Effector memory CD4-positive, alpha-beta T cell (primary cell): ENCODE data around the gene SDHAF3.
"Not testable (repeated sequence)": the region's sequence is repeated elsewhere in the genome, so short reads cannot be mapped to it uniquely, and the experiment has no call there.

Experiments
- DNase-seq, 3 donors: peaks; one replicate each; pipeline ENCODE4 v3.0.0-alpha.2; 2020
- H3K27ac ChIP-seq: 2 replicates; pipeline ENCODE4 v1.7.0; 2013; ENCODE audit warnings: mild to moderate bottlenecking, low read length, moderate library complexity; ENCODE audit not compliant: insufficient read depth, poor library complexity, severe bottlenecking
- H3K27me3 ChIP-seq: replicated peaks from 2 replicates; pipeline ENCODE4 v1.7.0; 2013; ENCODE audit warnings: mild to moderate bottlenecking, low read length; ENCODE audit not compliant: insufficient read depth, control insufficient read depth, poor library complexity, severe bottlenecking
- H3K36me3 ChIP-seq: 2 replicates; pipeline ENCODE4 v1.7.0; 2013; ENCODE audit warnings: mild to moderate bottlenecking, low read length, moderate library complexity; ENCODE audit not compliant: control insufficient read depth, insufficient read depth
- H3K4me1 ChIP-seq: 2 replicates; pipeline ENCODE4 v1.7.0; 2013; ENCODE audit warnings: low read length, mild to moderate bottlenecking; ENCODE audit not compliant: control insufficient read depth, insufficient read depth, poor library complexity, severe bottlenecking
- H3K4me3 ChIP-seq: 2 replicates; pipeline ENCODE4 v1.7.0; 2013; ENCODE audit warnings: low read length, low read depth, mild to moderate bottlenecking; ENCODE audit not compliant: insufficient read depth, poor library complexity, severe bottlenecking
- H3K9me3 ChIP-seq: 2 replicates; pipeline ENCODE4 v1.7.0; 2013; ENCODE audit warnings: mild to moderate bottlenecking, low read length, moderate library complexity; ENCODE audit not compliant: control insufficient read depth
- total RNA-seq, 3 donors: gene quantifications; one replicate each; lab custom pipeline; 2026; lab: John Stamatoyannopoulos, UW

SDHAF3 gene
- total RNA-seq, result 4.4 to 6.9 (median 6.0) reads per million in 3 donors

DNA sequence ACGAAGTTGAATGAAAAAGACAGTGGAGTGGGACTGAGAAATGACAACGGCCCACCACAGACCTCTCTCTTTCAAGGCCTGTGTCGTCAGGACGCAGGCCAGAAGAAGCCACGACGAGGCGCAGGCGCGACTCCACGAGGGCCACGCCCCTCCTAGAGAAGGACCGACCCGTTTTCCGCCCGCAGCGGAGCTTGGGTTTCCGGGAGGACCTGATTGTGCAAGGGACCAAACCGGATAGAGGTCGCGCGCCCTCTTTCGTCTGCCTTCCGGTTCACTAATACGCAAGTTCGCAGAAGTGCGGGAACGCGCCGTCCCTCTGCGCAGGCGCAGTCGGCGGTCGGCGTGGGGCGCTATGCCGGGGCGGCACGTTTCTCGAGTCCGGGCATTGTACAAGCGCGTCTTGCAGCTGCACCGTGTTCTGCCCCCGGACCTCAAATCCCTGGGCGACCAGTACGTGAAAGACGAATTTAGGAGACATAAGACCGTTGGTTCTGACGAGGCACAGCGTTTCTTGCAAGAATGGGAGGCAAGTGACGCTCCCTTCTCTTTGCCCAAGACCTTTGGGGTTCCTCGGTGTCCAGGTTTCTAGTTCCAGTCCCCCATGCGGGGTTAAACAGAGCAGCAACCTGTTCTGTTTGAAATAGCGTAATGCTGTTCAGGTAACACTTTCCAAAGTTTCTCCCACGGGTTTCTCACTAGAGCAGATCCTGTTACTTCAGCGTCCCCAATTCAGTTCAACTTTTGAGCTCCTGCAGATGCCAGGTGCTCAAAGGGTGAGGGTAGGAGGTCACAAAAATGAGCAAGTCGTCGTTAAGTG, at the start of gene SDHAF3:
TSS of gene SDHAF3 (plus strand) at position 327 of the 817 bp plus-strand sequence. CDS start at position 353, 26 bp downstream.
- H3K9me3 ChIP-seq, result no peaks in the 10 kb centered on the region
- peak; percentile 95 to 98 (median 95) for DNase-seq
- H3K4me1 ChIP-seq, result peaks cover 4% of the 10 kb centered on the region
- no peaks in the 10 kb centered on the region for H3K36me3 ChIP-seq
- H3K27ac ChIP-seq, result peak within 1 kb of the TSS; percentile 60
- no peaks in the 10 kb centered on the region for H3K27me3 ChIP-seq
- peak within 1 kb of the TSS; percentile 72 for H3K4me3 ChIP-seq

DNA sequence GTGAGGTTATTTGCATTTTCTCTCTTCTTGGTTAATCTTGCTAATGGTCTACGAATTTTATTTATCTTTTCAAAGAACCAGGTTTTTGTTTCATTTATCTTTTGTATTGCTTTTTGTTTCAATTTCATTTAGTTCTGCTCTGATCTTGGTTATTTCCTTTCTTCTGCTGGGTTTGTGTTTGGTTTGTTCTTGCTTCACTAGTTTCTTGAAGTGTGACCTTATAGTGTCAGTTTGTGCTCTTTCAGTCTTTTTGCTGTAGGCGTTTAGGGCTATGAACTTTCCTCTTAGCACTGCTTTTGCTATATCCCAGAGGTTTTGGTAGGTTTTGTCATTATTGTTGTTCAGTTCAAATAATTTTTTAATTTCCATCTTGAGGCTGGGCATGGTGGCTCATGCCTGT, 45.5 kb upstream of the SDHAF3 start:
- H3K27me3 ChIP-seq, H3K4me3 ChIP-seq, H3K27ac ChIP-seq, H3K4me1 ChIP-seq, DNase-seq, H3K36me3 ChIP-seq, H3K9me3 ChIP-seq: not testable (repeated sequence)

DNA sequence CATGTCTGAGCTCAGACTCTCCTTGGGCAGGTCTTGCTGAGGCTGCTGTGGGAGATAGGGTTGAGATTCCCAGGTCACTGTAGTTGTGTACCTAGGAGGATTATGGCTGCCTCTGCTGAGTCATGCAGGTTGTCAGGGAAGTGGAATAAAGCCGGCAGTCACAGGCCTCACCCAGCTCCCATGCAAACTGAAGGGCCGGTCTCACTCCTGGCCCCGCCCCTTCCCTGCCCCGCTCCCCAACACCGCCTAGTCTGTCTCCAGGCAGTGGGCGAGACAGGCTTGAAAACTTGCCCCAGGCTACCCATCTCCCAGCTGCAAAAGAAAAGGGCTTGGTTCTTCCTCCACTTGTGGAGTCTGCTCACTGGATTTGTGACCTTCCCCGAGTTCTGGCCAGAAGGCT, 41.6 kb upstream of the SDHAF3 start:
- Histone ChIP-seq H3K36me3 (no peaks in the 10 kb centered on the region), H3K4me3 (no peak overlapping the region), H3K27me3 (no peaks in the 10 kb centered on the region), H3K9me3 (no peaks in the 10 kb centered on the region), H3K4me1 (no peaks in the 10 kb centered on the region), H3K27ac (no peak overlapping the region)
- no peak for DNase-seq

DNA sequence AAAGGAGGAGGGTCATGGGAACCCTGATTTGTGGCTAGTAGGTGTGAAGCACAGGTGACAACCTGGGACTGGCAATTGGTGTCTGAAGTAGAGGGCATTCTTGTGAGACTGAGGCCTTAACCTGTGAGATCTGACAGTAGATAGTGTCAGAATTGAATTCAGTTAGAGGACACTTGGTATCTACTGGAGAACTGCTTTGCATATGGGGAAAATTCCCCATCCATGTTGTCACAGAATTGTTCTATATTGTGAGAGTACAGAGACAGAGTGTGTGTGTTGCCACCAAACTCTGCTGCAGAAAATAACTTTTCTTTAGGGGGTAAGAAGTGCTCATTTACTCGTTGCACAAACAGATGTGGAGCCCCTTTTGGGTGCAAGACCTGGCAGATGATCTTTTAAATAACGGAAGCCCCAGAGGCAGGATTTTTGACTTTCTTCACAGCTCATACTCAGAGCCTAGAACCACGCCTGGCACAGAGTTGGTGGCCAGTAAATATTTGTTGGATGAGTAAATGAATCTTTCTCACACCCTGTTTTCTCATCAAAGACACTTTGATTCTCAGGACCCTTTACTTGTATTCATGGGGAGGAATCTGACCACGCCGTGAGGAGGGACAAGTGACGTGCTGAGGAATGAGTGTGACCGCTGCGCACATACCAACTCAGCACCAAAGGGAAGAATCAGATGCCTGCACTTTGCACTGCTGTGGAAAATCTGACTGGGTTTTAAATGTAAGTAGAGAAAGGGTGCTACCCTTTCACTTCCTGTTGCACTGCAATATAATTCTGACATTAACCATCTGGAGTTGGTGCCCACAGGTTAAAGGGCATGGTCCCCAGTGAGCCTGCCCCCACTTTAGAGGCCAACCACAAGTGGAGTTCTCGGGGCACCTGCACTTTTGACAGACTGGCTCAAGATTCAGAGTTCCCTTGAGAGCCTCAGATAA, 39.2 kb upstream of the SDHAF3 start:
- Histone ChIP-seq H3K4me3 (no peak overlapping the region), H3K36me3 (no peaks in the 10 kb centered on the region), H3K4me1 (no peaks in the 10 kb centered on the region), H3K9me3 (no peaks in the 10 kb centered on the region), H3K27me3 (no peaks in the 10 kb centered on the region), H3K27ac (no peak overlapping the region)
- DNase-seq, result no peak

DNA sequence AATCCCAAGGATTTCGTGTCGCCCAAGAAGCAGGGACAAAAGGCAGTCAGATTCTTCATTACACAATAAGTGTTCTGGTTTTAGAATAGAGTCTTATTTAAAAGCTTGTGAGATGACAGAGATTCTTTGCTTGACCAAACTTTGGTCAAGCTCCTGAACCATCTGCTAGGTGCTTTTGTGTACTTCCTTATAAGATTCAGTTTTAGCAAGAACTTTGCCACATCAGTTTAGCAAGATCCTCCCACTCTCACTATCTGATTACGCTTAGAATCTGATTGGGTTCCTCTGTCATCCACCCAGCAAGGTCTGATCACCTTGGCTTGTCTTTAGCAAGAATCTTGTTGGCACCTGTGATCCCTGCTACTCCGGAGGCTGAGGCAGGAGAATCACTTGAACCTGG, 38.2 kb upstream of the SDHAF3 start:
- DNase-seq, result no peak
- no peak overlapping the region for H3K27ac ChIP-seq
- H3K9me3 ChIP-seq, result no peaks in the 10 kb centered on the region
- H3K36me3 ChIP-seq, result no peaks in the 10 kb centered on the region
- no peak overlapping the region for H3K4me3 ChIP-seq
- no peaks in the 10 kb centered on the region for H3K4me1 ChIP-seq
- no peaks in the 10 kb centered on the region for H3K27me3 ChIP-seq

DNA sequence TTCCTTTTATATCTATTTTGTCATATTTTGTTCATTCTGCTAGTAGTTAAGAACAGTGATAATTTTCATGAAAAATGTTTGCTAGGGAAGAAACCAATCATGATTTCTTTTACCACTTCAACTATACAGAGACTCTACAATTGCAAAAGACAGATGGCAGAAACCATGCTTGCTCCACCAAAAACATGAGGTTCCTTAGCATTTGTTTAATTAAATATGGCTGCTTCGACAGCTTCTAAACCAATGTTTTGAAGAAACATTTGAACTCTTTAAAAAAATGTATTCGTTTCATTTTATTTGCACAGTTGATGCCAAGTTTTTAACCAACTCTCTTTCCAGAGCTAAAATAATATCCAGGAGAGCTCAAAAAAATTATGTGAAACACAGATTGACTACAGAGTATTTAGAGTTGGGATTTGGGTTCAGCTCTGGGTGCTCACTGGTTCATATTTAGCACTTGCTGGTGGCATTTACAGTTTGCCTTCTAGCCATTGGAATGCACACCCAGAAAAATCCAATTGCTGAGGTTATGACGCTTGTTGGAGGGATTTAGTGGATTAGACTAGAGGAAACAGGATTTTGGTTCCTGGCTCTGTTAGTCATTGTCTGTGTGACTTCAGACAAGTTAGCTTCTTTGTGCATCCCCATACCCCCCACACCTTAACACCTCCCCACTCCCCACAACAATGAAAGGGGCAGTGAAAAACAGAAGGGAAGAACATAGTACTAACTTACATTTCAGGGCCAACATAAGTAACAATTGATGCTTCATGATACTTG, 35.8 kb upstream of the SDHAF3 start:
- Histone ChIP-seq H3K27ac (no peak overlapping the region), H3K4me3 (no peak overlapping the region), H3K9me3 (no peaks in the 10 kb centered on the region), H3K27me3 (no peaks in the 10 kb centered on the region), H3K36me3 (no peaks in the 10 kb centered on the region), H3K4me1 (no peaks in the 10 kb centered on the region)
- DNase-seq, result no peak

DNA sequence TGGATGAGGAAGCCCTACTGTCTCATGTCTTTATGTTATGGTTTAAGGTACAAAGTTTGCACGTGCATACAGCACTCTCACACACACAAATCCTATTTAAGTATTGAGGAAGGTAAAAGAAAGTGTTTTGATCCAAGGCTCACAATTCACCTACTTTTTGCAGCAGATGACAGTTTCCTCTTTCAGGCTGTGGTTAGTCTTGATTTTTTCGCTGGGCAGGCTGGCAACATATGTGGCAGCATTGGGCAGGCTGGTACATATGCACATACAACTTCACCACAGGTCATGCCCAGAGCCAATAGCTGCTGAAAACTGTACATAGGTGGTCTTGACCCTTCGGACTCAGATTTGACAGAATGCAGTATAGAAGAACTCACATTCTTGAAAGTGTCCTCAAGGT, 29.1 kb upstream of the SDHAF3 start:
- Histone ChIP-seq H3K4me1 (no peaks in the 10 kb centered on the region), H3K36me3 (no peaks in the 10 kb centered on the region), H3K27ac (no peak overlapping the region), H3K27me3 (peaks cover 7% of the 10 kb centered on the region), H3K9me3 (no peaks in the 10 kb centered on the region), H3K4me3 (no peak overlapping the region)
- DNase-seq, result no peak

DNA sequence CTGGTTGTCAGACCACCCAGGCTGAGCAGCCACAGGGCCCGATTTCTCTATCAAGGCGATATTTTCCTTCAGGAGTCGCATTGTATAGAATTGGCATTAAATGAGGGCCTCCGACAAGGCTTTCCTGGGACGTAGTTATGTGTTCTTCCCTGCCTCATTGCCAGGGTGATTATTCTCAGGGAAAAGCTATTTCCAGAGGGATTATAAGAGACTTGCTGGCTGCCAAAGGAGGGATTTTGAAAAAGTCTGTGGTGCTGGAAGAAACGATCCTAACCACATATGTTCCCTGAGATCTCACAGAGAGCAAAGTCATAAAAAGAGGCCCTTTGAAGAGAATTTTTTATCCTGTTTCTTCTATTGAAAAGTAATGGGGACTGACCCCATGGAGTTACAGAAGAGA, 27.7 kb upstream of the SDHAF3 start:
- Histone ChIP-seq H3K27me3 (peaks cover 7% of the 10 kb centered on the region), H3K4me3 (no peak overlapping the region), H3K36me3 (no peaks in the 10 kb centered on the region), H3K4me1 (no peaks in the 10 kb centered on the region), H3K27ac (no peak overlapping the region), H3K9me3 (no peaks in the 10 kb centered on the region)
- DNase-seq, result no peak

DNA sequence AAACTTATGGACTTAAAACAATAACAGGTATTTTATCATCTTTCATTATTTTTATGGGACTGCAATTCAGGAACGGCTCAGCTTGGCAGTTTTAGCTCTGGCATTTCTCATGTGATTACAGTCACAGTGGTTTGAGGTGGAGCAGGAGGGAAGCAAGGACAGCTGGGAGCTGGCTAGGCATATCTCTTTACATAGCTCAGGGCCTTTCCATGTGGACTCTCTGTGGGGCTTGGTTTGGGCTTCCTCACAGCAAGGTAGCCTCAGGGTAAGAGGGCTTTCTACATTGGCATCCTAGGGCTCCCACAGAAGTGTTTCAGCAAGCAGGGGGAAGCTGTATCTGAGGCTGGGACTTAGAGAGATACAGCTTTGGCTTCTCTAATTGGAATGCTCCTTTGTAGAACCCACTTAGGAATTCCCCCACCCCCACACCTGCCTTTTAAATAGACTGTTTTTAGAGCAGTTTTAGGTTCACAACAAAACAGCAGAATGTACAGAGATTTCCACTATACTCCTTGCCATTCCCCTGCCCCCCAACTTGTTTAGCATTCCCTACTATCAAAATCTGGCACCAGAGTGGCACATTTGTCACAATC, 26.6 kb upstream of the SDHAF3 start:
- Histone ChIP-seq H3K27ac (no peak overlapping the region), H3K4me3 (no peak overlapping the region), H3K36me3 (no peaks in the 10 kb centered on the region), H3K27me3 (peaks cover 7% of the 10 kb centered on the region), H3K4me1 (no peaks in the 10 kb centered on the region), H3K9me3 (no peaks in the 10 kb centered on the region)
- DNase-seq, result no peak
